GM12892 (cell line): Measurements from ENCODE around the gene FOSB.

Source experiments
- POLR2A ChIP-seq: IDR thresholded peaks from 2 replicates; pipeline ENCODE4 v1.6.1; 2011; ENCODE audit warnings: low read depth, low read length, control low read depth
- POLR2AphosphoS5 ChIP-seq: IDR thresholded peaks from 2 replicates; pipeline ENCODE4 v1.6.1; 2011; ENCODE audit warnings: low read depth, low read length, control low read depth
- TAF1 ChIP-seq: IDR thresholded peaks from 2 replicates; pipeline ENCODE4 v1.6.1; 2011; ENCODE audit warnings: low read depth, mild to moderate bottlenecking, control low read depth, low read length, borderline replicate concordance

GRCh38 chr19:45484273-45484945, 16.6 kb downstream of the FOSB start:
- TF ChIP-seq POLR2AphosphoS5 (no peak), POLR2A (no peak), TAF1 (no peak)
